GM18858 (cell line): ENCODE data around the gene CTLA4.
A peak's percentile ranks its signal among the peaks of the same experiment; 100 is the strongest.
"Not testable (repeated sequence)": the region's sequence is repeated elsewhere in the genome, so short reads cannot be mapped to it uniquely, and the experiment has no call there.

ENCODE experiments used
- ATAC-seq: cut with Tn5 transposase; IDR thresholded peaks from one replicate; pipeline ENCODE4 v1.9.1; 2021; ENCODE audit not compliant: unreplicated experiment

Gene CTLA4

GRCh38 chr2:203855274-203855673, 12.3 kb upstream of the CTLA4 start:
- ATAC-seq: no peak

GRCh38 chr2:203857656-203858055, 9.9 kb upstream of the CTLA4 start:
- no peak for ATAC-seq

- ATAC-seq: no peak
Observed at GRCh38 chr2:203858176-203858575, 9.4 kb upstream of the CTLA4 start.

DNA sequence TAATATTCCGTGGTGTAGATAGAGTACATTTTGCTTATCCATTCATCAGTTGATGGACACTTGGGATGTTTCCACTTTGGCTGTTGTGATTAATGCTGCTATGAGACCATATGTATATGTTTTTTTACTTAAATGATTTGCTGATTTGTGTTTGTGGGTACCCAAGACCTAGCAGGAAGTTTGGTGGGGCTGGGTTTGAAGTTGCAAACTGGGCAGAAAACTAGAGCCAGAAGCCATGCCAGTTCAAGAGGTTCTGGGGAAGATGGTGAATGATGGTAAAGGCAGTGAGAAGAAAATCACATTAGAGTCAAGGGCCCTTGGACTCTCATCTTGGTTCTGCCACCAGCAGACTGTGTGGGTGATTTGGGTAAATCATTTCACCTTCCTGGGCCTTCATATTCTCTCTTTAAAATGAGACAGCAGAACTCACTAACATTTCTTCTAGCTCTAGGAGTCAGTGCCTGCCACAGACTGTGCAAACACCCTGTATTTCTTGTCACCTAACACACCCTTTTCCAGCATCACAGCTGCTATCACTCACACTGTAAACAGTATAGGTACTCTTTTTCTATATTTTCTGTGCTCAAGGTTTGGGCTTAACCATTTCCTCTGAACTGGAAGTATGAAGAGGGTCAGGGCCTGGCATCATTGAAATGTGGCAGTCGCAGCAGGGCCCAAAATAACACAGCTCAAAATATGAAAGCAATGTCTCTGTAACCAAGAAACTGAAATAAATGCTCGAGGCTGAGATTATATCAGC, 8.4 kb upstream of the CTLA4 start:
- ATAC-seq: no peak

DNA sequence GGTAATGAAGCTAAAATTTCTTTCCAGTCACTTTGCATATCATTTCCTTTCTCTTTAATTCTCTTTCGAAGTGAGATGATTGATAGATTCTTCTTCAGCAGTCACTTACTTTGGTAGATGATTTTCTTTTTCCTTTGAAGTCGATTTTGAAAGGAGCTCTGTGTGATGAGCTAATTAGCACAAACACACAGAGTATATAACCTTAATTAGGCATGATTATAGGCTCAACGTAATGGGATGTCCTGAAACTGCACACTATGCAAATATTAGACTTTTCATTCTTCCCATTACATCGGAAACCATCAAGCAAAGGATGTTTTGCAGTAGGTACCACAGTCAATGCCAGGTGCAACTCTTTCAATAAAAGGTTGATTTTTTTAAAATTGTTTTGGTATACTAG, 6.4 kb upstream of the CTLA4 start:
- ATAC-seq: no peak

DNA sequence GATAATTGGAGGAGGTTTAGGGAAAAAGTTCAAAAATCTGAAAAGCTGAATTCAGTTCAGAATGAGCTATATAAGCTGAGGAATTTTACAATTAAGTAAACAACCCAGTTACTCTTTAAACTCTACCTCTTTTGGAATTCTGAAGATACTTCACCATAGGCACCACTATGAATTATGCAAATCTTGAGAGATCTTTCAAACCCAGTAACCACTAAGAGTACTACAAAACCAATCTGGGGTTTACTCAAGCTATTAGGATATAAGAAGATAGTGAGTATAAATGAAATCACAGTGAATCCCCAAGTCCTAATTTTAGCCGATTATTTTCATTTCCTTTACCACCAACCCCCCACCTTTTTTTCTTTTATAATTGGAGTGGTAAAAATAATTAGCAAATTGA, 6.0 kb upstream of the CTLA4 start:
- no peak for ATAC-seq

DNA sequence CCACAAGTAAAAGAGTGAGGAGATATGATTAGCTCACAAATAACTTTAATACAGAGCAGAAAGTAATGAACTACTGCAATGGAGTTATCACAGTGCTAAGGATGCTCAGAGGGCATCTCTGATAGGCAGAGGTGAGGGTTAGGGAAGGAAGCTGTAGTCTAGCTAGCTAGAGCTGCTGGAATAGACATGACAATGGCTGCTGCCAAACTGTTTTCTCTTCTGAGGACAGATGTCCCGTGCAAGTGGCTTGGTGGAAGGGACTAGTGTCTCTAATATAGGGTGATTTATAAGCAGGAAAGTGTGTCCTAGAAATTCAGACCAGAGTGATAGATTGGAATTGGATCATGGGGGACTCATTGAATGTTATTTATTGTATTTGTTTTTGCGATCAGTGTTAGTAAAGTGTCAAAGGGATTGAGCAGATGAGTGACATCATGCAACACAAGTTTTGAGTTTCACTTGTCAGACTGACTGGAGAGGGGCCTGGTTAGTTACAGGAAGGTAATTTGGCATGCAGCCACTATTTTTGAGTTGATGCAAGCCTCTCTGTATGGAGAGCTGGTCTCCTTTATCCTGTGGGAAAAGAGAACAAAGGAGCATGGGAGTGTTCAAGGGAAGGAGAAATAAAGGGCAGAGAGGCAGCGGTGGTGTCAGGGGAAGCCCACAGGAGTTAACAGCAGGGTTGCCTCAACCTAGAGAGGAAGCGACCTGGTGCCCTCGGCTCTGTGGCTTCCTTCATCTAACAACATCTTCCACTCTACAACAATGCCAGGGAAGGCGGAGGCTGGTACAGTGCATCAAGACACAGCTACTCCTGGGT, 1.9 kb downstream of the CTLA4 start:
- ATAC-seq: no peak

GRCh38 chr2:203870481-203870880, 2.9 kb downstream of the CTLA4 start:
- ATAC-seq: no peak

GRCh38 chr2:203870941-203871340, 3.4 kb downstream of the CTLA4 start:
- no peak for ATAC-seq

- peak; percentile 97 for ATAC-seq
Observed at GRCh38 chr2:203871371-203871983, 3.9 kb downstream of the CTLA4 start.

DNA sequence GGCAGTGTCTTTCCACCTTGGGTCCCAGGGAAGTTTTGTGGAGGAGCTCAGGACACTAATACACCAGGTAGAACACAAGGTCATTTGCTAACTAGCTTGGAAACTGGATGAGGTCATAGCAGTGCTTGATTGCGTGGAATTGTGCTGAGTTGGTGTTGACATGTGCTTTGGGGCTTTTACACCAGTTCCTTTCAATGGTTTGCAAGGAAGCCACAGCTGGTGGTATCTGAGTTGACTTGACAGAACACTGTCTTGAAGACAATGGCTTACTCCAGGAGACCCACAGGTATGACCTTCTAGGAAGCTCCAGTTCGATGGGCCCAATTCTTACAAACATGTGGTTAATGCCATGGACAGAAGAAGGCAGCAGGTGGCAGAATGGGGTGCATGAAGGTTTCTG, 5.9 kb downstream of the CTLA4 start:
- ATAC-seq: no peak

- ATAC-seq: no peak
Observed at GRCh38 chr2:203873921-203874631, 6.5 kb downstream of the CTLA4 start.

GRCh38 chr2:203875471-203875870, 7.9 kb downstream of the CTLA4 start:
- ATAC-seq: no peak

- no peak for ATAC-seq
Observed at GRCh38 chr2:203876328-203876727, 8.8 kb downstream of the CTLA4 start.

DNA sequence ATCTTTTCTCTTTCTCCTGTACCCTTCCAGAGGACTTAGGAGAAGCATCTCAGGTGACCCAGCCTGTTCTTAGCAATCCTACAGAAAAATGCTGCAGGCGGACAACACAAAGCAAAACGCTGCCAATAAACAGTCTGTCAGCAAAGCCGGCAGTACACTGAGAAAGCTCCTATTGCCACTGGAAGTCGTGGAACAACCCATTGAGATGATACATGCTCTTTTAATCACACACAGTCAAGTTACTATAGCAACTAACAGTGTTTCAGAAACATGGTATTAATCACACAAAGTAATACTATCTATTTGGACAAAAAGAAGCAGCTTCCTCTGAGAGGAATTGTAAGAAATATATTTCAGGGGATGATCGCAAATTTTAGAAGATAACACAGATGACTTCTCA, 10.5 kb downstream of the CTLA4 start:
- no peak for ATAC-seq

GRCh38 chr2:203880557-203881125, 13.1 kb downstream of the CTLA4 start:
- ATAC-seq: no peak

DNA sequence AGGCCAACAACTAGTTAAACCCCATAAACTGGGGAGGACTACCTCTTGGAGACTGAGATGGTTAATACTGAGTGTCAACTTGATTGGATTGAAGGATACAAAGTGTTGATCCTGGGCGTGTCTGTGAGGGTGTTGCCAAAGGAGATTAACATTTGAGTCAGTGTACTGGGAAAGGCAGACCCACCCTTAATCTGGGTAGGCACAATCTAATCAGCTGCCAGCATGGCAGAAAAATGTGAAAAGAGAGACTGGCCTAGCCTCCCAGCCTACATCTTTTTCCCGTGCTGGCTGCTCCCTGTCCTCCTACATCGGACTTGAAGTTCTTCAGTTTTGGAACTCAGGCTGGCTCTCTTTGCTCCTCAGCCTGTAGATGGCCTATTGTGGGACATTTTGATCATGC, 13.6 kb downstream of the CTLA4 start:
- not testable (repeated sequence) for ATAC-seq

DNA sequence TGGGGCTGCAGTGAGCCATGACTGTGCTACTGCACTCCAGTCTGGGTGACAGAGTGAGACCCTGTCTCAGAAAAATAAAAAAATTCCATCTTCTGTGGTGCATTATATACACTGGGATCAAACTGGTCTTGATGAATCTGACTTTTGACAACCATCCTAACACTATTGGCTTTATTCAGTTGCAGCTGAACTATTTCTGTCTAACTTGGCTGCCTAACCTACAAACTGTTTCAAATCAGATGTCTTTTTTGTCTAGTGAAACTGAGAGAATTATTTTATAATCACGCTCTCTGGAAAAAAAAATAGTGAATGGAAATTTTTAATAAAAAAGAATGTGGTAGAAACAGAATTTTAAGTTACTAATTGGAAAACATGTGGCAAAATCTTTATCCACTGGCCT, 15.0 kb downstream of the CTLA4 start:
- ATAC-seq: no peak

DNA sequence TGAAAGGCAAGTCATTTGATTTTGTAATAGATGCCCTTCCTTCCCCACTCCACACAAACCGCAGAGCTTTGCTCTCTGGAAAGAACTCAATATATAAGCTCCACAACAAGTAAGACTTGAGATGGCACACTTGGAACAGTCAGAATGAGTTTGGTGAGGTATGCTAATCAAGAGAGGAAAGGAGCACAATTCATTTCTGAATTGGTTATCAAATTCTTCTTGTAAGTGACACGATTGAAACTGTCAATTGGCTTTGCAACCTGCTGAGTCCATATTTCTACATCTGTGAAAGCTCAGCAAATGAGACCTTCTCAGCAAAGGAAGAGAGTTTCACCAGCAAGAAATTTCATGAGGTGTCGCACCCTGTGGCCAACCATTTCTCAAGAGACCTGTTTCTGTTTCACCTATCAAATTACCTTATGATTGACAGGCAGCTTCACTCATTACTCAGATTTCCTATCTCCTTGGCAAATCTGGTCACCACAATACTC, 19.1 kb downstream of the CTLA4 start:
- no peak for ATAC-seq

GRCh38 chr2:203887677-203888076, 20.1 kb downstream of the CTLA4 start:
- no peak for ATAC-seq

DNA sequence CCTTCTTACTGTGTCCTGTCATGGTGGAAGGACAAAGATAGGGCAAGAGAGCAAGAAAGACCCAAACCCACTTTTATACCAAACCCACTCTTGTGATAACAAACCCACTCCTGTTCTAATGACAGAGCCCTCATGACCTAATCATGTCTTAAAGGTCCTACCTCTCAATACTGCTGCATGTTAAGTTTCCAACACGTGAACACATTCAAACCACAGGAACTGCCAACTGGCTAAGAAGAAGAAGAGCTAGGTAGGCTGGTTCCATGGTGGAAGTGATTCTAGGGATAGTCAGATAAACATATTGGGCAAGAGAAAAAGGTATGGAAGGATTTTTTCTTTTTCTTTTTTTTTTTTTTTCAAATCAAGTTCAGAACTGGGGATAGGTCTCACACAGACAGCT, 22.0 kb downstream of the CTLA4 start:
- no peak for ATAC-seq
